Glutamatergic neuron (in vitro differentiated cells): ENCODE measurements around the gene PHLDB2. TPM values are rescaled to one million over a fixed set of nuclear protein-coding genes. Genes with fewer than 3 reads are reported as not detected.

Experiments
- DNase-seq: peaks from one replicate; pipeline ENCODE4 v3.0.0; 2022
- H3K27ac Mint-ChIP-seq: one replicate; pipeline ENCODE4 v1.8.0; 2020; ENCODE audit warnings: mild to moderate bottlenecking, mixed read lengths, inconsistent platforms; ENCODE audit not compliant: unreplicated experiment
- H3K27me3 Mint-ChIP-seq: one replicate; pipeline ENCODE4 v1.8.0; 2020; ENCODE audit warnings: mild to moderate bottlenecking, moderate library complexity, mixed read lengths, inconsistent platforms; ENCODE audit not compliant: unreplicated experiment
- H3K36me3 Mint-ChIP-seq: one replicate; pipeline ENCODE4 v1.8.0; 2020; ENCODE audit warnings: mild to moderate bottlenecking, mixed read lengths, inconsistent platforms; ENCODE audit not compliant: unreplicated experiment
- H3K4me1 Mint-ChIP-seq: one replicate; pipeline ENCODE4 v1.8.0; 2020; ENCODE audit warnings: mild to moderate bottlenecking, low read depth, mixed read lengths, inconsistent platforms; ENCODE audit not compliant: unreplicated experiment
- H3K4me3 Mint-ChIP-seq: one replicate; pipeline ENCODE4 v1.8.0; 2020; ENCODE audit warnings: mild to moderate bottlenecking, mixed read lengths, inconsistent platforms; ENCODE audit not compliant: unreplicated experiment
- H3K9me3 Mint-ChIP-seq: one replicate; pipeline ENCODE4 v1.8.0; 2020; ENCODE audit warnings: mild to moderate bottlenecking, moderate library complexity, mixed read lengths, inconsistent platforms; ENCODE audit not compliant: unreplicated experiment
- CTCF ChIP-seq: fragments of 200-600 bp; sonication (generic); IDR thresholded peaks from one replicate; pipeline ENCODE4 v1.5.0; 2021; ENCODE audit not compliant: partially characterized antibody, unreplicated experiment
- total RNA-seq: library from RNA; stranded (reverse); fragmentation: NEBNext Ultra II Directional; extraction: Animal tissue kit (Norgen Biotek cat#: 25700); gene quantifications from one replicate; pipeline ENCODE4 v1.2.1, GENCODE V29; 2021; ENCODE audit not compliant: unreplicated experiment

The PHLDB2 gene
- total RNA-seq, 1 donor from 2014 or later = 18.7 TPM

GRCh38 chr3:111921181-111921580, 62.1 kb downstream of the PHLDB2 start:
- Mint-ChIP-seq H3K27ac (no peak overlapping the region), H3K27me3 (no peaks in the 10 kb centered on the region), H3K4me3 (no peak overlapping the region), H3K36me3 (no peaks in the 10 kb centered on the region), H3K9me3 (peaks cover 2% of the 10 kb centered on the region), H3K4me1 (peaks cover 5% of the 10 kb centered on the region)
- TF ChIP-seq CTCF = no peak
- no peak for DNase-seq

GRCh38 chr3:111923095-111923771, 64.2 kb downstream of the PHLDB2 start:
- Mint-ChIP-seq H3K9me3 (peaks cover 2% of the 10 kb centered on the region), H3K27ac (no peak overlapping the region), H3K4me1 (peaks cover 4% of the 10 kb centered on the region), H3K36me3 (no peaks in the 10 kb centered on the region), H3K4me3 (no peak overlapping the region), H3K27me3 (no peaks in the 10 kb centered on the region)
- DNase-seq = no peak
- no peak for TF ChIP-seq CTCF

- no peak for TF ChIP-seq CTCF
- Mint-ChIP-seq H3K27me3 (no peaks in the 10 kb centered on the region), H3K4me3 (no peak overlapping the region), H3K9me3 (peaks cover 2% of the 10 kb centered on the region), H3K36me3 (no peaks in the 10 kb centered on the region), H3K27ac (no peak overlapping the region), H3K4me1 (peaks cover 4% of the 10 kb centered on the region)
- no peak for DNase-seq
These were observed 64.7 kb downstream of the PHLDB2 start for GRCh38 chr3:111923806-111924205.

GRCh38 chr3:111924283-111924682, 65.2 kb downstream of the PHLDB2 start:
- H3K27me3 Mint-ChIP-seq = no peaks in the 10 kb centered on the region
- H3K4me3 Mint-ChIP-seq = no peak overlapping the region
- peaks cover 4% of the 10 kb centered on the region for H3K4me1 Mint-ChIP-seq
- no peak for TF ChIP-seq CTCF
- H3K36me3 Mint-ChIP-seq = no peaks in the 10 kb centered on the region
- no peak overlapping the region for H3K27ac Mint-ChIP-seq
- peaks cover 2% of the 10 kb centered on the region for H3K9me3 Mint-ChIP-seq
- no peak for DNase-seq

GRCh38 chr3:111926266-111926676, 67.2 kb downstream of the PHLDB2 start:
- no peak for TF ChIP-seq CTCF
- DNase-seq = no peak
- no peaks in the 10 kb centered on the region for H3K27me3 Mint-ChIP-seq
- no peak overlapping the region for H3K27ac Mint-ChIP-seq
- no peak overlapping the region for H3K4me3 Mint-ChIP-seq
- H3K9me3 Mint-ChIP-seq = peaks cover 2% of the 10 kb centered on the region
- no peaks in the 10 kb centered on the region for H3K36me3 Mint-ChIP-seq
- peaks cover 4% of the 10 kb centered on the region for H3K4me1 Mint-ChIP-seq
